Globus pallidus (tissue), 1 donor: ENCODE measurements around the gene CLIC5.

Experiments
- DNase-seq: peaks from one replicate; pipeline ENCODE4 v3.0.0-alpha.2; 2015; ENCODE audit warnings: low spot score

CLIC5 gene

GRCh38 chr6:45997875-45998506 is 17.7 kb downstream of the CLIC5 start:
- no peak for DNase-seq

- no peak for DNase-seq
Measured at GRCh38 chr6:45991189-45991588, 24.5 kb downstream of the CLIC5 start.

- DNase-seq, result no peak
Measured at GRCh38 chr6:45990162-45990561, 25.5 kb downstream of the CLIC5 start.

GRCh38 chr6:45988635-45989034 is 27.0 kb downstream of the CLIC5 start:
- DNase-seq, result no peak

- no peak for DNase-seq
Measured at GRCh38 chr6:45987856-45988255, 27.8 kb downstream of the CLIC5 start.

GRCh38 chr6:45986746-45987274 is 28.9 kb downstream of the CLIC5 start:
- no peak for DNase-seq

- no peak for DNase-seq
Measured at GRCh38 chr6:45984788-45985425, 30.8 kb downstream of the CLIC5 start.

GRCh38 chr6:45984347-45984746 is 31.3 kb downstream of the CLIC5 start:
- no peak for DNase-seq

- DNase-seq, result no peak
Measured at GRCh38 chr6:45983062-45983461, 32.6 kb downstream of the CLIC5 start.

GRCh38 chr6:45982280-45983036 is 33.2 kb downstream of the CLIC5 start:
- DNase-seq, result no peak

- DNase-seq, result no peak
Measured at GRCh38 chr6:45981046-45981445, 34.6 kb downstream of the CLIC5 start.

- DNase-seq, result no peak
Measured at GRCh38 chr6:45979311-45979710, 36.3 kb downstream of the CLIC5 start.

GRCh38 chr6:45974596-45974995 is 41.1 kb downstream of the CLIC5 start:
- no peak for DNase-seq

- DNase-seq, result no peak
Measured at GRCh38 chr6:45972795-45973503, 42.7 kb downstream of the CLIC5 start.

GRCh38 chr6:45971287-45971686 is 44.4 kb downstream of the CLIC5 start:
- DNase-seq, result no peak

- DNase-seq, result no peak
Measured at GRCh38 chr6:45970326-45970725, 45.3 kb downstream of the CLIC5 start.

GRCh38 chr6:45969883-45970282 is 45.8 kb downstream of the CLIC5 start:
- no peak for DNase-seq

- DNase-seq, result no peak
Measured at GRCh38 chr6:45969026-45969425, 46.6 kb downstream of the CLIC5 start.

GRCh38 chr6:45967363-45967762 is 48.3 kb downstream of the CLIC5 start:
- DNase-seq, result no peak

- no peak for DNase-seq
Measured at GRCh38 chr6:45966797-45967196, 48.9 kb downstream of the CLIC5 start.

GRCh38 chr6:45966340-45966739 is 49.3 kb downstream of the CLIC5 start:
- DNase-seq, result no peak

- DNase-seq, result no peak
Measured at GRCh38 chr6:45965792-45966191, 49.9 kb downstream of the CLIC5 start.
